Measurements from ENCODE around the gene TMC4.
A peak's percentile ranks its signal among the peaks of the same experiment; 100 is the strongest.
"Not testable (repeated sequence)": the region's sequence is repeated elsewhere in the genome, so short reads cannot be mapped to it uniquely, and the experiment has no call there.

TMC4 gene

DNA sequence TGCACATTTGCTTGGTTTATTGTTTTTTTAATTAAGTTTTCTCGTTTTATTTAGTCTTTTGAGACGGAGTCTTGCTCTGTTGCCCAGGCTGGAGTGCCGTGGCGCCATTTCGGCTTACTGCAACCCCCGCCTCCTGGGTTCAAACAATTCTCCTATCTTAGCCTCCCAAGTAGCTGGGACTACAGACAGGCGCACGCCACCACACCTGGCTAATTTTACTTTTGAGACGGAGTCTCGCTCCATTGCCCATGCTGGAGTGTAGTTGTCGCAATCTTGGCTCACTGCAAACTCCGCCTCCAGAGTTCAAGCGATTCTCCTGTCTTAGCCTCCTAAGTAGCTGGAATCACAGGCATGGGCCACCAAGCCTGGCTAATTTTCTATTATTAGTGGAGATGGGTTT, 29.0 kb upstream of the TMC4 start:
- DNase-seq = no peak

- DNase-seq = no peak
Observed at GRCh38 chr19:54201172-54201701, 28.3 kb upstream of the TMC4 start.

GRCh38 chr19:54199401-54199800, 26.4 kb upstream of the TMC4 start:
- no peak for DNase-seq

DNA sequence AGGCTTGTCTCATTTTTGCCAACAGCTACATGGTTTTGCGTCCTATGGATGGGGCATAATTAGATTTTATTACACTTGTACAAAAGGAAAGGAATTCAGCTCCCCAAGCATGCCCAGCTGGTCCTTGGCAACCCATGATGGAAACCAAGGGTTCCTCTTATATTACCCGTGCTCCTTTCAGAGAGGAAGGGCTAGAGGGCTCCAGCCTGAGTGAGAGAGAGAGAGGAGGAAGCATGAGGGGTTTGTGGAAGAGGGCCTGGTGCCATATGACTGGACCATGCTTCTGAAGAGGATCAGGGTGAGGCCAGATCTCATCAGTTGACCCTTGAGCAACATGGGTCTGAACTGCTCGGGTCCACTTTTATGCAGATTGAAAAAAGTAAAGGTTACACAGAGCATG, 24.2 kb upstream of the TMC4 start:
- no peak for DNase-seq

GRCh38 chr19:54196536-54196935, 23.6 kb upstream of the TMC4 start:
- no peak for DNase-seq

DNA sequence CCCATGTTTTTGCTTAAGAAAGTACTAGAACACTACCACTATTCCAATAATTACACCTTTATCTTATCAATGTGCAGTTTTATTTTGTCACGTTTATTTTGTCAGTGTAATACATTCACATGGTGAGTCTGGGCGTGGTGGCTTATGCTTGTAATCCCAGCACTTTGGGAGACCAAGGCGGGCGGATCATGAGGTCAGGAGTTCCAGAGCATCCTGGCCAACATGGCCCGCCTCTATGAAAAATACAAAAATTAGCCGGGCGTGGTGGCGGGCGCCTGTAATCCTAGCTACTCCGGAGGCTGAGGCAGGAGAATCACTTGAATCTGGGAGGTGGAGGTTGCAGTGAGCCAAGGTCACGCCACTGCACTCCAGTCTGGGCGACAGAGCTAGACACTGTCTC, 21.5 kb upstream of the TMC4 start:
- not testable (repeated sequence) for DNase-seq

DNA sequence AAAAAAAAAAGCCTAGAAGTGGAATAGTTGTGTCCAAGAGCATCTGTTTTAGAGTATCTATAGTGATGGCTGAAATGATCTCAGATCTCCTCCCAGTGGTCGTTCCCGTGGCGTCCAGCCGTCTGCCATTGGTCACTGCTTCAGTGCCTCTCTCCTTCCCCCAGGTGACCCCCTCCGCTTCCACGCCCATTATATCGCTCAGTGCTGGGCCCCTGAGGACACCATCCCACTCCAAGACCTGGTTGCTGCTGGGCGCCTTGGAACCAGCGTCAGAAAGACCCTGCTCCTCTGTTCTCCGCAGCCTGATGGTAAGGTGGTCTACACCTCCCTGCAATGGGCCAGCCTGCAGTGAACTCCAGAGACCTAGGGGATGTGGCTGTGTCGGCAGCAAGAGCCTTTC, 20.1 kb upstream of the TMC4 start:
- DNase-seq = no peak

GRCh38 chr19:54191811-54192453, 19.0 kb upstream of the TMC4 start:
- no peak for DNase-seq

DNA sequence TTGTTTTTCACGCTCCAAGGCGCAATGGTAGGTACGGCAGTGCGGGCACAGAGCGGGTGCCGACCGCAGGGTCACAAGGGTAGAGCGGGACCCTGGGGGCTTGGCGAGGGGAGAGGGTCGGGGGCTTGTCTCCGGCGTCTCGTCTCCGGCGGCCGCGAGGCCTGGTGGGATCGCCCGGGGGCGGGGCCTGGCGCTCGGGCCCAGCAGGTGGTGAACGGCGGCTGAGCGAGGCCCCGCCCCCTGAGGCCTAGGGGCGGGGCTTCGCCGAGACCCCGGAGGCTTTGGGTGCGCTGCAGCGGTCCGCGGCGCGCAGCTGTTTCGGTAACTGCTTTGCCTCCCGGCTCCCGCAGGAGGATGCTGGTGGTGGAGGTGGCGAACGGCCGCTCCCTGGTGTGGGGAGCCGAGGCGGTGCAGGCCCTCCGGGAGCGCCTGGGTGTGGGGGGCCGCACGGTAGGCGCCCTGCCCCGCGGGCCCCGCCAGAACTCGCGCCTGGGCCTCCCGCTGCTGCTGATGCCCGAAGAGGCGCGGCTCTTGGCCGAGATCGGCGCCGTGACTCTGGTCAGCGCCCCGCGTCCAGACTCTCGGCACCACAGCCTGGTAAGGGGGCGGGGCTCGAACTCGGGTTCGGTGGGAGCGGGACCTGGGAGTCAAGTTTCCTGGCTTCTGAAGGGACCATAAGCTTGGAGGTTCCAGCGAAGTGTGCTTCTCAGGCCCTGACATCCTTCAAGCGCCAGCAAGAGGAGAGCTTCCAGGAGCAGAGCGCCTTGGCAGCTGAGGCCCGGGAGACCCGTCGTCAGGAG, 18.3 kb upstream of the TMC4 start, which contains the start of gene TSEN34:
TSS of gene TSEN34 (plus strand) at position 298 of the 800 bp plus-strand sequence. CDS start at position 355, 57 bp downstream.
- DNase-seq = peak; percentile 74

GRCh38 chr19:54190503-54191010, 17.6 kb upstream of the TMC4 start:
- DNase-seq = peak; percentile 96

DNA sequence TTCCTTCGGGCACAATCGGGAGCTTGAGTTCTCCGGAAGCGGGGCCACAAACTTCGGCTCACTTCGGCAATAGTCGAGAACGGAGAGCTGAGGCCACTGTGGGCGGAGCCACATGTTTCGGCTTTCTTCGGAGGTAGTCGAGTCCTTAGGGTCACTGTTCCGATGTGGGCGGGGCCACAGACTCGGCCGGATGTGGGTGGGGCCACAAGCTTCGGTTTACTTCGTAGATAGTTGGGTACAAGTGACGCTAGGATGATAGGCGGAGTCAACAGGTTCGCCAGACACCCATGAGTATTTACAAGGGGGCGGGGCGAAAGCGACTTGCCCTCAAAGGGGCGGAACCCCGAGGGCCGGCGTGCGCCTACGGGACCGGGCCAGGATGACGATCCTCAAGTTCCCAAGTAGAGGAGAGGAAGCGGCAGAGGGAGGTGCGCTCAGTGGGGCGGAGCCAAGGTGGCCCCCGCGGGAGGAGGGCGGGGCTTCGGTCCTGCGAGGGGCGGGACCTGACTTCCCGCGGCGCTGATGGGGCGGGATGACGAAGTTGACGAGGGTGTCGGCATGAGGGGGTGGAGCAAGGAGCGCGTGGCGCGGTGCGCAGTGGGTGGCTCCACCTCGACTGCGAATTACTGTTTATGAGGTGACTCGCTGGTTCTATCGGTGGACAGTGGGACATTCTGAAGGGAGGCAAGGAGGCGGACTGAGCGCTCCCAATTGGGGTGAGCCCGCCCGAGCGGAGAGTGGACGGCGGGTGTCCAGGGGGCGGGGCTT, 17.0 kb upstream of the TMC4 start:
- DNase-seq = peak; percentile 100

- no peak for DNase-seq
Observed at GRCh38 chr19:54189145-54189734, 16.3 kb upstream of the TMC4 start, which contains the start of gene MBOAT7. TSS of gene MBOAT7 (minus strand) at chr19:54189580. CDS start at chr19:54188508, 1,072 bp downstream.

- no peak for DNase-seq
Observed at GRCh38 chr19:54188215-54188871, 15.4 kb upstream of the TMC4 start.

DNA sequence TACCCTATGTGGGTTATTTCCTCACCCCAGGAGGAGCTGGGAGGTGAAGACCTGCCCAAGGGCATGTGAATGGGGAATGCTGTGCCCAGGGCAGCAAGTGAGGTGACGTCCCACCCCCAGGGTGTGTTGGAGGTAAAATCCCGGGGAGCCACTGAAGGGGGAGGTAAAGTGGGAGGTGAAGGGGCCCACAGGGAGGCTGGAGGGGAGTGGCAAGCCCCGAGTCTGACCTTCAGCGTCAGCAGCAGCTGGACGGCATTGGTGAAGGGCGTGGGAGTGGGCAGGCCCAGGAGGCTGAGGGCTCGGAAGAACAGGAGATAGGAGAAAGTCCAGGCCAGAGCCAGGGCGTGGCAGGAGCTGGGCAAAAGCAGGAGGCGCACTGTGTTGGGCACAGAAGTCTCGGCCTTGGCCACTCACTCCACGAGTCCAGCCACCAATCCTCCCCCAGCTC, 14.0 kb upstream of the TMC4 start:
- DNase-seq = no peak

- DNase-seq = no peak
Observed at GRCh38 chr19:54186351-54186750, 13.4 kb upstream of the TMC4 start.

- no peak for DNase-seq
Observed at GRCh38 chr19:54183431-54183830, 10.5 kb upstream of the TMC4 start.

- DNase-seq = not testable (repeated sequence)
Observed at GRCh38 chr19:54181894-54182293, 8.9 kb upstream of the TMC4 start.

DNA sequence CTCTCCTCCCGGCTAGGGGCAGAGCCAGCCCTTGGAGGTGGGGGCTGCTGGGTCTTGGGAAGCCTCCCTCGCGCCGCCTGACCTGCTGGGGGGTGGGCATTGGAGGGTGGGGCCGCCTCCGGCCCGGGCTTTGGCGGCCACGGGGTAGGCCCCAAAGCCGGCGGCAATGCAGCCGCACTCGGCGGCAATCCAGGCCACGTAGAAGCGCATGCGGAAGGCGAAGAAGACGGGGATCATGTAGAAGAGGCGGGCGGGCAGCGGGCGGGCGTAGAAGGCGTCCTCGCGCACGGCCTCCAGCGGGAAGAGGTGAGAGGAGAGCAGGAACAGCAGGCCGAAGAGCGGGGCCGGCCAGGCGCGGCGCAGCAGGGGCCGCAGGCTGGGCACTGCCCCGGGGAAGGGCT, 7.7 kb upstream of the TMC4 start:
- DNase-seq = no peak

GRCh38 chr19:54179921-54180461, 7.0 kb upstream of the TMC4 start:
- DNase-seq = no peak

GRCh38 chr19:54179262-54179852, 6.4 kb upstream of the TMC4 start:
- no peak for DNase-seq

DNA sequence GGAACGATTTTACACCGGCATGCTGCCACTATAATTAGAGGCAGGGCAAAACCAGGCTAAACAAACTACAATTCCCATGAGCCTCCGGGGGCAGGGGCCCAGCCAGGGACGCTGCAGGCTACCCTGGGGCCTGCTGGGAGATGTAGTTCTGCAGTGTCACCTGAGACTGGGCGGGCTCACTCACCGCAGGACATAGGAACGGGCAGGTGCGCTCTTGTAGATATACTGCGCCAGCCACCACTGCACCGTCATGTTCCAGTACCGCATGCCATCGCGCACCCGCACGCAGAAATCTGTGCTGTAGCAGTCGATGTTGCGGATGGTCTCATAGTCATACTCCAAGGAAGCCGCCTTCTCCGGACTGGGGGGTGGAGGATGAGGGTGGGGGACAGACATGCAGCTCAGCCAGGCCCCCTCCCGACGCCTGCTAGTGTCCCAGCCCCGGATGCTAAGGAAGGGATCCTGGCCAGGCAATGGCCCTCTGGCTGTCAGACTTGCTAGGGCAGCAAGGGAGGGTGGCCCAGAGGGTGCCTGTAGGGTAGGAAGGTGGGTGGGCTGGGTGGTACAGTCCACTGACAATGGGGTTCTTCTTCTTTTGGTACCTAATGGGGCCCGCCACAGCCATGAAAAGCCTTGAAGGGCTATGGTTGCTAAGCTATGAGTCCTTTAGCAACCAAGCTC, 5.8 kb upstream of the TMC4 start:
- DNase-seq = no peak
